ENCODE data around the gene TP73.
A peak's percentile ranks its signal among the peaks of the same experiment; 100 is the strongest.

Gene TP73

GRCh38 chr1:3654549-3655281, 2.4 kb downstream of the TP73 start:
- DNase-seq = no peak

GRCh38 chr1:3656450-3657095, 4.3 kb downstream of the TP73 start:
- no peak for DNase-seq

- DNase-seq = no peak
These were observed 4.8 kb downstream of the TP73 start for GRCh38 chr1:3657096-3657475.

- no peak for DNase-seq
These were observed 5.4 kb downstream of the TP73 start for GRCh38 chr1:3657578-3658230.

GRCh38 chr1:3658231-3658615, 5.9 kb downstream of the TP73 start:
- no peak for DNase-seq

GRCh38 chr1:3659093-3659492, 6.8 kb downstream of the TP73 start:
- DNase-seq = no peak

- DNase-seq = no peak
These were observed 8.4 kb downstream of the TP73 start for GRCh38 chr1:3660704-3661103.

- no peak for DNase-seq
These were observed 9.3 kb downstream of the TP73 start for GRCh38 chr1:3661631-3662030.

GRCh38 chr1:3662080-3662671, 9.9 kb downstream of the TP73 start:
- DNase-seq = no peak

GRCh38 chr1:3663999-3664699, 11.8 kb downstream of the TP73 start:
- DNase-seq = peak; percentile 3

- no peak for DNase-seq
These were observed 12.5 kb downstream of the TP73 start for GRCh38 chr1:3664700-3665375.

- no peak for DNase-seq
These were observed 15.8 kb downstream of the TP73 start for GRCh38 chr1:3668148-3668547.

- no peak for DNase-seq
These were observed 16.4 kb downstream of the TP73 start for GRCh38 chr1:3668585-3669300.

GRCh38 chr1:3669421-3669821, 17.1 kb downstream of the TP73 start:
- peak; percentile 8 for DNase-seq

- DNase-seq = no peak
These were observed 17.7 kb downstream of the TP73 start for GRCh38 chr1:3669971-3670431.

GRCh38 chr1:3670823-3671265, 18.5 kb downstream of the TP73 start:
- no peak for DNase-seq

- no peak for DNase-seq
These were observed 19.3 kb downstream of the TP73 start for GRCh38 chr1:3671371-3672180.

GRCh38 chr1:3672231-3672970, 20.1 kb downstream of the TP73 start:
- DNase-seq = no peak

- DNase-seq = no peak
These were observed 20.6 kb downstream of the TP73 start for GRCh38 chr1:3672971-3673361.

All from activated naive CD4-positive, alpha-beta T cell treated with anti-CD3 and anti-CD28 coated beads, Interleukin-2, amount 50 U/mL, for 16 hours (primary cell).